SK-N-SH treated with all-trans-retinoic acid at 6 μM for 48 hours (cell line): ENCODE results near the gene DIP2C.

Source experiments
- ATAC-seq: fragments of 200-7000 bp; cut with Tn5 transposase; 3 replicates; pipeline ENCODE4 v1.9.1; 2020; ENCODE audit warnings: mild to moderate bottlenecking, moderate library complexity
- ARNTL ChIP-seq: fragments of 450-650 bp; formaldehyde crosslinking; IDR thresholded peaks from 2 replicates; pipeline ENCODE4 v1.5.0; 2020; ENCODE audit warnings: low read depth, mild to moderate bottlenecking, moderate library complexity, borderline replicate concordance
- BACH2 ChIP-seq: fragments of 250-450 bp; sonication (Bioruptor Pico); IDR thresholded peaks from 2 replicates; pipeline ENCODE4 v1.9.0; 2021; ENCODE audit warnings: mild to moderate bottlenecking, borderline replicate concordance
- CREB5 ChIP-seq: fragments of 250-450 bp; sonication (Bioruptor Pico); IDR thresholded peaks from 2 replicates; pipeline ENCODE4 v1.5.1; 2020; ENCODE audit warnings: low read depth, mild to moderate bottlenecking, moderate library complexity
- CSDC2 ChIP-seq: fragments of 250-450 bp; sonication (Bioruptor Pico); IDR thresholded peaks from 2 replicates; pipeline ENCODE4 v1.5.0; 2020; ENCODE audit warnings: mild to moderate bottlenecking, moderate library complexity
- CSRNP3 ChIP-seq: fragments of 250-450 bp; sonication (Bioruptor Pico); IDR thresholded peaks from 2 replicates; pipeline ENCODE4 v1.5.1; 2021; ENCODE audit warnings: mild to moderate bottlenecking, moderate library complexity
- ESRRG ChIP-seq: fragments of 250-450 bp; sonication (Bioruptor Pico); IDR thresholded peaks from 2 replicates; pipeline ENCODE4 v1.6.1; 2021; ENCODE audit warnings: mild to moderate bottlenecking
- GLIS3 ChIP-seq: fragments of 250-450 bp; sonication (Bioruptor Pico); IDR thresholded peaks from 2 replicates; pipeline ENCODE4 v1.5.0; 2020; ENCODE audit warnings: mild to moderate bottlenecking, moderate library complexity
- ISL1 ChIP-seq: fragments of 250-450 bp; sonication (Bioruptor Pico); IDR thresholded peaks from 2 replicates; pipeline ENCODE4 v2.1.2; 2022; ENCODE audit warnings: mild to moderate bottlenecking, moderate library complexity
- OSR1 ChIP-seq: fragments of 250-450 bp; sonication (Bioruptor Pico); IDR thresholded peaks from 2 replicates; pipeline ENCODE4 v1.8.0; 2022; ENCODE audit warnings: moderate library complexity, mild to moderate bottlenecking, inconsistent platforms
- PATZ1 ChIP-seq: fragments of 250-450 bp; sonication (Bioruptor Pico); IDR thresholded peaks from 2 replicates; pipeline ENCODE4 v1.8.0; 2020; ENCODE audit warnings: mild to moderate bottlenecking, moderate library complexity, borderline replicate concordance
- POU6F1 ChIP-seq: fragments of 250-450 bp; sonication (Bioruptor Pico); IDR thresholded peaks from 2 replicates; pipeline ENCODE4 v1.8.0; 2021; ENCODE audit warnings: low read depth, mild to moderate bottlenecking, moderate library complexity, borderline replicate concordance
- PPARA ChIP-seq: fragments of 250-450 bp; sonication (Bioruptor Pico); IDR thresholded peaks from 2 replicates; pipeline ENCODE4 v1.5.0; 2020; ENCODE audit warnings: mild to moderate bottlenecking, borderline replicate concordance
- RARB ChIP-seq: fragments of 250-450 bp; sonication (Bioruptor Pico); IDR thresholded peaks from 2 replicates; pipeline ENCODE4 v1.8.0; 2021; ENCODE audit warnings: mild to moderate bottlenecking, moderate library complexity
- SNAI2 ChIP-seq: fragments of 250-450 bp; sonication (Bioruptor Pico); IDR thresholded peaks from 2 replicates; pipeline ENCODE4 v1.5.0; 2020; ENCODE audit warnings: mild to moderate bottlenecking, moderate library complexity
- TCF4 ChIP-seq: fragments of 250-450 bp; sonication (Bioruptor Pico); IDR thresholded peaks from 2 replicates; pipeline ENCODE4 v1.8.0; 2021; ENCODE audit warnings: mild to moderate bottlenecking, moderate library complexity, borderline replicate concordance
- TOX ChIP-seq: fragments of 250-450 bp; sonication (Bioruptor Pico); IDR thresholded peaks from 2 replicates; pipeline ENCODE4 v1.8.0; 2021; ENCODE audit warnings: mild to moderate bottlenecking, moderate library complexity, borderline replicate concordance
- TSHZ2 ChIP-seq: fragments of 250-450 bp; sonication (Bioruptor Pico); IDR thresholded peaks from 2 replicates; pipeline ENCODE4 v1.5.0; 2020; ENCODE audit warnings: mild to moderate bottlenecking, moderate library complexity
- ZC3H10 ChIP-seq: fragments of 250-450 bp; sonication (Bioruptor Pico); IDR thresholded peaks from 2 replicates; pipeline ENCODE4 v1.5.1; 2021; ENCODE audit warnings: mild to moderate bottlenecking, moderate library complexity
- ZFP3 ChIP-seq: fragments of 250-450 bp; sonication (Bioruptor Pico); IDR thresholded peaks from 2 replicates; pipeline ENCODE4 v1.5.0; 2020; ENCODE audit warnings: mild to moderate bottlenecking, moderate library complexity
- ZFP30 ChIP-seq: fragments of 450-650 bp; formaldehyde crosslinking; IDR thresholded peaks from 2 replicates; pipeline ENCODE4 v1.5.0; 2022; ENCODE audit warnings: mild to moderate bottlenecking, moderate library complexity
- ZNF565 ChIP-seq: fragments of 450-650 bp; formaldehyde crosslinking; conservative IDR thresholded peaks from 2 replicates; pipeline ENCODE4 v1.5.0; 2020; ENCODE audit warnings: low read depth, mild to moderate bottlenecking, moderate library complexity
- ZNF70 ChIP-seq: fragments of 450-650 bp; formaldehyde crosslinking; IDR thresholded peaks from 2 replicates; pipeline ENCODE4 v1.5.0; 2020; ENCODE audit warnings: mild to moderate bottlenecking, moderate library complexity
- ZNF8 ChIP-seq: fragments of 450-650 bp; formaldehyde crosslinking; IDR thresholded peaks from 2 replicates; pipeline ENCODE4 v1.5.0; 2020; ENCODE audit warnings: mild to moderate bottlenecking, moderate library complexity

The DIP2C gene

DNA sequence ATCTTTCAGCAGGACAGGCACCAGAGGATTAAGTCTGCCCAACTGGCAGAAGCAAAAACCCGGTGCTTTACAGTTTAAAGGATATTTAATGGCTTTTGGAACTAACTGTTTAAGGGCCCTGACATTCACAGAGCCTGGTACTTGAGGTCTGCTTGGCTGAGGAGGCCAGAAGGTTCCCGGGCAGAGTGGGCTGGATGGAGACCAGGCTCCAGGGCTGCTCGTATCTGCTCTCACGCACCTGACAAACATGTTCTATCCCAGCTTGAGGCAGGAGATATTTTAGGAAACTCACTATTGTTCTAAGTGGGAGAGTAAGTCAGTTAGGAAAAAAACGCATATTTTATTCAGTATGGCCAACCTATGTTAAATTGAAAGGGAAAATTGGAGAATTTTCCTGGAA, 410.8 kb downstream of the DIP2C start:
- TF ChIP-seq ISL1 (CRISPR knock-in tag) = no peak
- TF ChIP-seq ZC3H10 (CRISPR knock-in tag) = no peak
- TF ChIP-seq ZNF70 (CRISPR knock-in tag) = no peak
- TF ChIP-seq ESRRG = no peak
- no peak for TF ChIP-seq RARB (CRISPR knock-in tag)
- no peak for TF ChIP-seq OSR1 (CRISPR knock-in tag)
- no peak for TF ChIP-seq GLIS3 (CRISPR knock-in tag)
- TF ChIP-seq SNAI2 = no peak
- TF ChIP-seq BACH2 (CRISPR knock-in tag) = no peak
- no peak for TF ChIP-seq PATZ1 (CRISPR knock-in tag)
- no peak for TF ChIP-seq ZFP30
- no peak for TF ChIP-seq TSHZ2 (CRISPR knock-in tag)
- no peak for TF ChIP-seq CSRNP3 (CRISPR knock-in tag)
- TF ChIP-seq ZNF8 (CRISPR knock-in tag) = no peak
- TF ChIP-seq CREB5 (CRISPR knock-in tag) = no peak
- no peak for TF ChIP-seq POU6F1 (CRISPR knock-in tag)
- no peak for TF ChIP-seq TOX
- TF ChIP-seq CSDC2 (CRISPR knock-in tag) = no peak
- no peak for ATAC-seq

GRCh38 chr10:277963-278362, 411.5 kb downstream of the DIP2C start:
- no peak for TF ChIP-seq ZFP3 (CRISPR knock-in tag)
- TF ChIP-seq PPARA (CRISPR knock-in tag) = no peak
- no peak for TF ChIP-seq BACH2 (CRISPR knock-in tag)
- TF ChIP-seq TOX = no peak
- TF ChIP-seq TCF4 = no peak
- TF ChIP-seq SNAI2 = no peak
- no peak for TF ChIP-seq ZNF565
- no peak for TF ChIP-seq ARNTL (CRISPR knock-in tag)
- no peak for ATAC-seq

GRCh38 chr10:275680-276079, 413.8 kb downstream of the DIP2C start:
- no peak for TF ChIP-seq ZFP3 (CRISPR knock-in tag)
- no peak for TF ChIP-seq TCF4
- TF ChIP-seq PATZ1 (CRISPR knock-in tag) = no peak
- TF ChIP-seq PPARA (CRISPR knock-in tag) = no peak
- no peak for TF ChIP-seq GLIS3 (CRISPR knock-in tag)
- TF ChIP-seq ZFP30 = no peak
- TF ChIP-seq ZNF565 = no peak
- TF ChIP-seq ISL1 (CRISPR knock-in tag) = no peak
- no peak for TF ChIP-seq ESRRG
- TF ChIP-seq BACH2 (CRISPR knock-in tag) = no peak
- TF ChIP-seq RARB (CRISPR knock-in tag) = no peak
- no peak for ATAC-seq
